Fibroblast of pulmonary artery (primary cell): ENCODE measurements around the gene MAP3K4.

Experiments used
- DNase-seq: peaks from one replicate; pipeline ENCODE4 v3.0.0-alpha.2; 2010; ENCODE audit warnings: low read depth
- H3K4me3 ChIP-seq: replicated peaks from 2 replicates; pipeline ENCODE4 v1.5.1; 2011; ENCODE audit warnings: low read depth, mild to moderate bottlenecking, control low read depth, low read length, moderate library complexity
- TF ChIP-seq, protein P1 (sequence below): IDR thresholded peaks from 2 replicates; pipeline ENCODE4 v1.5.1; 2011; ENCODE audit warnings: mild to moderate bottlenecking, control low read depth, low read length, inconsistent platforms; ENCODE audit errors: missing control alignments

Gene MAP3K4

DNA sequence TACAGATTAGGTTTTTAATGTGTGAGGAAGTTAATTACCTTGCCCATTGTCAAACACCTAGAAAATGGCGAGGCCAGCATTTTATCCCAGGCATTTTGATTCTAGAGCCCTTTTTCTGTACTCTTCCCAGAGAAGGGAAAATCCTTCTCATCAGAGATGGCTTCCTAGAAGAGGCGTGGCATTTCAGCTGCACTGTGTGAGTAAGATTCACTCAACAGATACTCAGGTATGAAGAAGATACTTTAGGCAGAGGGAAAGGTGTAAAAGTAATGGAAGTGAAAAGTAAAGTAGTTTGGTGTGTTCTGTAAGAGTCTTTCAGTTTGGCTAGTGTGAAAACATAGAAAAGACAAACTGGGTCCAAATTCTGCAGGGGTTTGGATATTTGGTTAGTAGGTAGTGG is 113.8 kb downstream of the MAP3K4 start:
- no peak overlapping the region for H3K4me3 ChIP-seq
- no peak for DNase-seq
- TF ChIP-seq, protein P1, sequence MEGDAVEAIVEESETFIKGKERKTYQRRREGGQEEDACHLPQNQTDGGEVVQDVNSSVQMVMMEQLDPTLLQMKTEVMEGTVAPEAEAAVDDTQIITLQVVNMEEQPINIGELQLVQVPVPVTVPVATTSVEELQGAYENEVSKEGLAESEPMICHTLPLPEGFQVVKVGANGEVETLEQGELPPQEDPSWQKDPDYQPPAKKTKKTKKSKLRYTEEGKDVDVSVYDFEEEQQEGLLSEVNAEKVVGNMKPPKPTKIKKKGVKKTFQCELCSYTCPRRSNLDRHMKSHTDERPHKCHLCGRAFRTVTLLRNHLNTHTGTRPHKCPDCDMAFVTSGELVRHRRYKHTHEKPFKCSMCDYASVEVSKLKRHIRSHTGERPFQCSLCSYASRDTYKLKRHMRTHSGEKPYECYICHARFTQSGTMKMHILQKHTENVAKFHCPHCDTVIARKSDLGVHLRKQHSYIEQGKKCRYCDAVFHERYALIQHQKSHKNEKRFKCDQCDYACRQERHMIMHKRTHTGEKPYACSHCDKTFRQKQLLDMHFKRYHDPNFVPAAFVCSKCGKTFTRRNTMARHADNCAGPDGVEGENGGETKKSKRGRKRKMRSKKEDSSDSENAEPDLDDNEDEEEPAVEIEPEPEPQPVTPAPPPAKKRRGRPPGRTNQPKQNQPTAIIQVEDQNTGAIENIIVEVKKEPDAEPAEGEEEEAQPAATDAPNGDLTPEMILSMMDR: no peak

DNA sequence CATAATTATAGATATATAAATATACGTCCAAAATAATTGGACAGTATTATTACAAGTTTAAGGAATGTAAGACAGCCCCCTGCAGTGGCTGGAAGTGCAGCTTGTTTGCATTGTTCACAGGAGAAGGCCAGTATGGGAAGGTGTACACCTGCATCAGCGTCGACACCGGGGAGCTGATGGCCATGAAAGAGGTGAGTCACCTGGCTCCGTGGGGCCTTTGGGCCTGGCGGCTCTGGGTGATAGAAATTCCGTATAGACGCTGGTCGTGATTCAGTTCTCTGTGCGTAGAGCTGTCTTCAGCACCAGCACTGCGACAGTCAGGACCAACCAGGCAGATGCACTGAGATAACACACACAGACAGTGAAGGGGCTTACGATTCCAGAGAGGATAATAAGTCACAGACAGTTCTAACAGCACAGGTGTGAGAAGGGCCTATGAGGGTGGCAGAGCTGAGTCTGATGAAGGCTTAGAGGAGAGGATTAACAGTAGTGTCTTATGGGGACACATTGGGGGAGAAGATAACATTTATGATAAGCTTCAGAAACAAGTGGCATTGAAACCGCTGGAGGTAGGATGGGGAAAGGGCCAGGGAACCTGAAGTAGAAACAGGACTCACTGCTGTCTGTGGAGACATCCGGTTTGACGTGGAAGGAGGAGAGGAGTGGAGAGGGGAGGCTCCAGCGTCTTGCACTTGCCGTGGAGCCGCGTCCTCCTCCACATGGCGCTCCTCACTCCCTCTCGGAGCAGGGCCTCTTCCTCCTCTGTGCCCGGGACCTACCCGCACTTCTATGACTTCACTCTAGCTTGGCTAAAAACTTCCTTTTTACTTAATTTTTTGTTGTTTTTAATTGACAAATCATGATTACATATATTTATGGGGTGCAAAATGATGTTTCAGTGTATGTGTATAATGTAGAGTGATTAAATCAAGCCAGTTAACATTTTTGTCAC is 116.5 kb downstream of the MAP3K4 start:
- TF ChIP-seq, protein P1: no peak
- DNase-seq: no peak
- H3K4me3 ChIP-seq: no peak overlapping the region

DNA sequence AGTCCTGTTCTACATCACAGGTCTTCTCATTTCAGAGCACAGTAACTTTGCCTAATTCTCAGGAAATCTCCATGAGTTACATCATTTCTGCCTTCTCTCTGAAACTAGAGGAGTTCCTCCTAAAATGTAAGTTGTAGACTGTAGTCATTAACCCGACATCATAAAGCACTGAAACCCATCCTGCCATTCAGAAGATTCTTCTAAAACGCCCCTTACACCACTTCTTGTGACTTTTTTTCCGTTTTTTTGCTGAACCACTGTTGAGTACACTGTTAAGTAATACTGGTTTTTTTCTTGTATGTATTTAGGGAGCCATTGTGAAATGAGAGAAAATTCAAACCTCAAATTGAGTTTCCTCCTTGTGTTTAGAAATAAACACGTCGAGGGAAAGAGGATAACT is 117.3 kb downstream of the MAP3K4 start:
- no peak for DNase-seq
- H3K4me3 ChIP-seq: no peak overlapping the region
- TF ChIP-seq, protein P1: no peak

DNA sequence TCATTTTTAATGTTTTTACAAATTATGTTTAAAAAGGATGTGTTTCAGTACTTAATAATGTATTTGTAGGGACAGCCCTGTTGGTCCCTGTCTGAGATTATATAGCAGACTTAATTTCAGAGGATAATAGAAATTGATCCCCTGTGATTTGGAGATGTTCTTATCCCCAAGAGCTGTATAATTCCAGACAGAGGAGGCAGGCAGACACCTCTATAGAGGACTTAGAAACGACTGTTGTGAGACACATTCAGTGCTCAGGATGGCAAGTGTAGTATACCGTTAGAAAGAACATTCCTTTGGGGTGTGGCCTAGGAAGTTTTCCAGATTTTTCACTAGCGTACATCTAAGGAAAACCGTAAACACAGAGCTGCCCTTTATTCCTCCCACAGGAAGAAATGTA is 117.8 kb downstream of the MAP3K4 start:
- no peak for DNase-seq
- TF ChIP-seq, protein P1: no peak
- H3K4me3 ChIP-seq: no peak overlapping the region

DNA sequence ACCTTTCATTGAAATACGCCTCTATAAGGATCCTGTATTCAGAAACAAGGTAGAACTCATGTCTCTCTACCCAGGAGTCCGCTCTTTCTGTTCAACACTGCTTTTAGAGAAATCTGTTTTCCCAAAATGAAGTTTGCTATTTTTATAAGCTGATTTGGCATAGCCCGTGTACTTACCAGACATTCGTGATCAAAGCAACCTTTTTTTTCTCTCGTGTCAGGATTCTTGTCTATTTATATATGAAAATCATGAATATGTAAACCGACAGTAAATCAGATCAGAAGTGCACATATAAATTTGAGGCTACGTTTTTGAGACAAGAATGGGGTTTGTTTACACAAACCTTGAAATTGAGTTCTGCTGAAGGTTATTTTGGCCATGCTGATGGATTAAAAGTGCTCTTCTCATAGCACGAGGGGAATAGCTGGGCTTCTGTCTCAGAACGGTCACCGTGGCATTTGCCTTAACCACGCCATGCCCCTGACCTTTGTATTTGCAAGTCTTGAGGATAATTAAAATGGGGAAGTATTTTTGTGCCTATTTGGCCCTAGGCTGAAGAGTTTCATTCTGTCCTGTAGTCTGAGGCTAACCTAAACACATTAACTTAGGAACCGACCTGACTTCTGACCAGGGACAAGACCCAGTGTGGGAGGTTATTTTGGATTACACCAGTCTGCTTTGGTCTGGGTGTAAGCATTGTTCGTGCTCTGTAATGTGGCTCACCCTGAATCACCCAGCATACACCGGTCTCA is 118.6 kb downstream of the MAP3K4 start:
- no peak for DNase-seq
- TF ChIP-seq, protein P1: no peak
- H3K4me3 ChIP-seq: no peak overlapping the region

DNA sequence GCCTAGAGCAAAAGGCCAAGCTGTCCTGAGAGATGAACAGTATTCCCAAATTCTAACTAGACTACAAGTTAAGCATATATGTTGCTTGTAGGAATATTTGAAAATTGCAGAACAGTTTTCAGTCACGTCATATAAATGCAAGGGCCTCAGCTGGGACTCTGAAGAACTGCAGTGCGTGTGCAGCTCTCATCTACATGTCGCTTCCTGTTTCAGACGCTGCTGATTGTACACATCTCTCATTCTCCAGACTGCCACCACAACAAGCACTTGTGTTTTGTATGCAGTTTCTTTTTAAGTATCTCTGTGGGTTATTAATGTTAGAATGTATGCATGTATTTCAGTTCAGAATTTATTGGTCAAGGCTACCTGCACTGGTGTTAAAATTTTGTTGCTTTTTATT is 119.7 kb downstream of the MAP3K4 start:
- DNase-seq: no peak
- no peak overlapping the region for H3K4me3 ChIP-seq
- TF ChIP-seq, protein P1: no peak
